ENCODE measurements around the gene IPO9. TPM values are rescaled to one million over a fixed set of nuclear protein-coding genes. Genes with fewer than 3 reads are reported as not detected.

The IPO9 gene
- total RNA-seq, 2 donors from 2014 or later: 11.7 to 12.2 TPM

- ATAC-seq: peak; percentile 50
Observed at GRCh38 chr1:201903135-201903534, 74.2 kb downstream of the IPO9 start.

GRCh38 chr1:201904579-201904978 lies 75.6 kb downstream of the IPO9 start:
- Histone ChIP-seq H3K36me3 (replicated peaks in 1 of 2; ENCODE audit: insufficient read depth in 1 of 2, low read depth in 2 of 2) (no peaks in the 10 kb centered on the region), H3K4me1 (no peaks in the 10 kb centered on the region), H3K4me3 (no peak overlapping the region), H3K27me3 (no peaks in the 10 kb centered on the region), H3K9me3 (no peaks in the 10 kb centered on the region), H3K27ac (peak overlapping the region in 1 of 4 donors; percentile 16)
- intact Hi-C loops (cut with DNase I): no loop called here
- DNase-seq (peak in 1 of 4 donors; percentile 27), ATAC-seq (no peak)
- WGBS, 2 donors: 53 to 58% methylated on average over 6 of the region's 6 CpGs
- TF ChIP-seq POLR2A (IDR thresholded peaks at IDR 0.05) (no peak), CTCF (IDR thresholded peaks at IDR 0.05) (no peak)

More at GRCh38 chr1:201903135-201903534, 74.2 kb downstream of the IPO9 start:
- H3K27me3 ChIP-seq: no peaks in the 10 kb centered on the region
- peak in 2 of 4 donors; percentile 27 to 33 for DNase-seq
- H3K9me3 ChIP-seq: no peaks in the 10 kb centered on the region
- no peak overlapping the region for H3K27ac ChIP-seq
- intact Hi-C loops (cut with DNase I): no loop called here
- TF ChIP-seq CTCF (IDR thresholded peaks at IDR 0.05) (no peak), POLR2A (IDR thresholded peaks at IDR 0.05) (no peak)
- no peak overlapping the region for H3K4me3 ChIP-seq
- no peaks in the 10 kb centered on the region for H3K4me1 ChIP-seq
- no peaks in the 10 kb centered on the region for H3K36me3 ChIP-seq (replicated peaks in 1 of 2; ENCODE audit: insufficient read depth in 1 of 2, low read depth in 2 of 2)
- 70 to 88% methylated on average over 5 of the region's 5 CpGs for whole genome bisulfite sequencing, 2 donors

- Histone ChIP-seq H3K9me3 (no peaks in the 10 kb centered on the region), H3K27me3 (no peaks in the 10 kb centered on the region), H3K36me3 (replicated peaks in 1 of 2; ENCODE audit: insufficient read depth in 1 of 2, low read depth in 2 of 2) (no peaks in the 10 kb centered on the region), H3K4me1 (no peaks in the 10 kb centered on the region), H3K4me3 (no peak overlapping the region), H3K27ac (no peak overlapping the region)
- intact Hi-C loops (cut with DNase I): no loop called here
- no peak for DNase-seq
- WGBS, 2 donors: 59 to 78% methylated on average over 5 to 6 of the region's 6 CpGs
- no peak for ATAC-seq
- no peak for TF ChIP-seq POLR2A (IDR thresholded peaks at IDR 0.05)
- TF ChIP-seq CTCF (IDR thresholded peaks at IDR 0.05): no peak
Observed at GRCh38 chr1:201905234-201905890, 76.4 kb downstream of the IPO9 start.

GRCh38 chr1:201906336-201906735 lies 77.4 kb downstream of the IPO9 start:
- Histone ChIP-seq H3K27ac (no peak overlapping the region), H3K27me3 (no peaks in the 10 kb centered on the region), H3K4me1 (no peaks in the 10 kb centered on the region), H3K4me3 (no peak overlapping the region), H3K9me3 (no peaks in the 10 kb centered on the region), H3K36me3 (replicated peaks in 1 of 2; ENCODE audit: insufficient read depth in 1 of 2, low read depth in 2 of 2) (no peaks in the 10 kb centered on the region)
- 83 to 100% methylated on average over 3 of the region's 3 CpGs for WGBS, 2 donors
- intact Hi-C loops (cut with DNase I): no loop called here
- no peak for ATAC-seq
- TF ChIP-seq POLR2A (IDR thresholded peaks at IDR 0.05): no peak
- no peak for TF ChIP-seq CTCF (IDR thresholded peaks at IDR 0.05)
- no peak for DNase-seq

GRCh38 chr1:201907621-201908020 lies 78.7 kb downstream of the IPO9 start:
- no peak overlapping the region for H3K4me3 ChIP-seq
- DNase-seq (no peak), ATAC-seq (no peak)
- no peak for TF ChIP-seq POLR2A (IDR thresholded peaks at IDR 0.05)
- TF ChIP-seq CTCF (IDR thresholded peaks at IDR 0.05): no peak
- no peaks in the 10 kb centered on the region for H3K36me3 ChIP-seq (replicated peaks in 1 of 2; ENCODE audit: insufficient read depth in 1 of 2, low read depth in 2 of 2)
- no peaks in the 10 kb centered on the region for H3K27me3 ChIP-seq
- H3K9me3 ChIP-seq: no peaks in the 10 kb centered on the region
- H3K4me1 ChIP-seq: no peaks in the 10 kb centered on the region
- intact Hi-C loops (cut with DNase I): no loop called here
- H3K27ac ChIP-seq: no peak overlapping the region
- 87 to 96% methylated on average over 4 to 6 of the region's 6 CpGs for WGBS, 2 donors
